Body of pancreas (tissue), 4 donors: ENCODE measurements around the gene MAEA.

Experiments used
- POLR2A ChIP-seq, 3 donors: fragments of 450-650 bp; IDR thresholded peaks; one replicate each; pipeline ENCODE4 v1.6.1; 2016; ENCODE audit warnings: antibody characterized with exemption in 3 of 3, mild to moderate bottlenecking in 2 of 3
- TF ChIP-seq, protein P1 (sequence below), 7 experiments: fragments of 450-650 bp in 4 of 7; fragments of 200-600 bp in 3 of 7; sonication (generic) in 3 of 7; IDR thresholded peaks; one replicate each; pipeline ENCODE4 v1.5.1; 2016 to 2019; ENCODE audit warnings: antibody characterized with exemption in 7 of 7

DNA sequence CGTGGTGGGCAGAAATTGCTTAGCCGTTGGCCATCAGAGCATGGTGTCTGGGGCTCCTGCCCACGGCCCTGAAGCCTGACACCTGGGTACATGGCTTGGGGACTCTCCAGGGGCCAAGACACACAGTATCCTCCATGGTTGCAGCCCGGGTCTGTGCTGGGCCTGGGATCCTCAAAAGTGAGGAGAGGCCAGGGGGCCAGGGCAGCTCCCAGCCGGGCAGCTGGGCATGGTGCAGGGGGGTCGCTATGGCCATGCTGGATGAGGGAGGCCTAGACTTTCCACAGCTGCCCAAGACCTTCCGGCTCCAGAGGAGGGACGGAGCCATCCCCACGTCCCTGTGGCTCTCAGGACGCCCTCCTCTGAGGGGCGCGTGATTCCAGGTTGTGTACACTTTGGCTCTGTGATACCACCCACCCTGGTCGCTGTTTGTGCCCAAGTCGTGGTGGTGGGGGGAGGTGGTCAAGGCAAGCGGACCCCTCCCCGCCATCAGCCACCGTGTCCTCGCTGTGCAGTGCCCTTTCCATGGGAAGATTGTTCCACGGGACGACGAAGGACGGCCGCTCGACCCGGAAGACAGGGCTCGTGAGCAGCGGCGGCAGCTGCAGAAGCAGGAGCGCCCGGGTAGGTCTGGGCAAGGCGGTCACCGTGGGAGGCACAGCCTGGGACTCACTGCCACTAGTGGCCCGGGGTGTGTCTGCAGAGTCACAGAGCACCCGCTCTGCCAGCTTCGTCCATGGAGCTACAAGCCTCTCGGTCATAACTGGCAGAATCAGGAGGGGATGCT lies 90.9 kb downstream of the MAEA start:
- TF ChIP-seq, protein P1, sequence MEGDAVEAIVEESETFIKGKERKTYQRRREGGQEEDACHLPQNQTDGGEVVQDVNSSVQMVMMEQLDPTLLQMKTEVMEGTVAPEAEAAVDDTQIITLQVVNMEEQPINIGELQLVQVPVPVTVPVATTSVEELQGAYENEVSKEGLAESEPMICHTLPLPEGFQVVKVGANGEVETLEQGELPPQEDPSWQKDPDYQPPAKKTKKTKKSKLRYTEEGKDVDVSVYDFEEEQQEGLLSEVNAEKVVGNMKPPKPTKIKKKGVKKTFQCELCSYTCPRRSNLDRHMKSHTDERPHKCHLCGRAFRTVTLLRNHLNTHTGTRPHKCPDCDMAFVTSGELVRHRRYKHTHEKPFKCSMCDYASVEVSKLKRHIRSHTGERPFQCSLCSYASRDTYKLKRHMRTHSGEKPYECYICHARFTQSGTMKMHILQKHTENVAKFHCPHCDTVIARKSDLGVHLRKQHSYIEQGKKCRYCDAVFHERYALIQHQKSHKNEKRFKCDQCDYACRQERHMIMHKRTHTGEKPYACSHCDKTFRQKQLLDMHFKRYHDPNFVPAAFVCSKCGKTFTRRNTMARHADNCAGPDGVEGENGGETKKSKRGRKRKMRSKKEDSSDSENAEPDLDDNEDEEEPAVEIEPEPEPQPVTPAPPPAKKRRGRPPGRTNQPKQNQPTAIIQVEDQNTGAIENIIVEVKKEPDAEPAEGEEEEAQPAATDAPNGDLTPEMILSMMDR (IDR thresholded peaks at IDR 0.05), result no peak
- TF ChIP-seq POLR2A (IDR thresholded peaks at IDR 0.05), result no peak
